Smooth muscle cell (in vitro differentiated cells): ENCODE data around the gene GNAT2. TPM values are rescaled to one million over a fixed set of nuclear protein-coding genes. Genes with fewer than 3 reads are reported as not detected.

Source experiments
- DNase-seq: peaks from one replicate; lab custom pipeline; 2025; ENCODE audit not compliant: unreplicated experiment; lab: John Stamatoyannopoulos, UW
- H2AFZ ChIP-seq: fragments of 200-600 bp; sonication (generic); 2 replicates; pipeline ENCODE4 v1.6.0; 2016; ENCODE audit warnings: antibody characterized with exemption, low read depth, mild to moderate bottlenecking
- H3F3A ChIP-seq: fragments of 200-600 bp; sonication (generic); 2 replicates; pipeline ENCODE4 v1.6.0; 2017; ENCODE audit warnings: antibody characterized with exemption, low read depth
- H3K27ac ChIP-seq: fragments of 200-600 bp; sonication (generic); 2 replicates; pipeline ENCODE4 v1.5.1; 2016; ENCODE audit warnings: low read depth, mild to moderate bottlenecking
- H3K27me3 ChIP-seq: fragments of 200-600 bp; sonication (generic); 2 replicates; pipeline ENCODE4 v1.6.1; 2016; ENCODE audit warnings: low read depth, mild to moderate bottlenecking
- H3K36me3 ChIP-seq: fragments of 200-600 bp; sonication (generic); 2 replicates; pipeline ENCODE4 v1.5.1; 2016; ENCODE audit warnings: low read depth
- H3K4me1 ChIP-seq: fragments of 200-600 bp; sonication (generic); 2 replicates; pipeline ENCODE4 v1.5.1; 2016; ENCODE audit warnings: low read depth
- H3K4me2 ChIP-seq: fragments of 200-600 bp; sonication (generic); 2 replicates; pipeline ENCODE4 v1.6.0; 2016; ENCODE audit warnings: mild to moderate bottlenecking
- H3K4me3 ChIP-seq: fragments of 200-600 bp; sonication (generic); 2 replicates; pipeline ENCODE4 v1.5.1; 2016; ENCODE audit warnings: mild to moderate bottlenecking
- H3K79me2 ChIP-seq: fragments of 200-600 bp; sonication (generic); 2 replicates; pipeline ENCODE4 v1.6.0; 2016; ENCODE audit warnings: low read depth, mild to moderate bottlenecking
- H3K9ac ChIP-seq: fragments of 200-600 bp; sonication (generic); 2 replicates; pipeline ENCODE4 v1.6.0; 2016; ENCODE audit warnings: low read depth
- H3K9me3 ChIP-seq: fragments of 200-600 bp; sonication (generic); replicated peaks from 2 replicates; pipeline ENCODE4 v1.5.1; 2016; ENCODE audit warnings: low read depth
- H4K20me1 ChIP-seq: fragments of 200-600 bp; sonication (generic); 2 replicates; pipeline ENCODE4 v1.6.0; 2016; ENCODE audit warnings: low read depth
- CTCF ChIP-seq: fragments of 200-600 bp; sonication (generic); IDR thresholded peaks from 2 replicates; pipeline ENCODE4 v1.5.1; 2017; ENCODE audit warnings: borderline replicate concordance, mild to moderate bottlenecking, antibody characterized with exemption; ENCODE audit not compliant: insufficient read depth, poor library complexity, severe bottlenecking
- WGBS: methylation state at CpG from one replicate; pipeline ENCODE4 v1.1.7; 2016; ENCODE audit warnings: low lambda C conversion rate; 5-methylcytosine and 5-hydroxymethylcytosine counted together
- polyA plus RNA-seq: library from polyadenylated mRNA; unstranded; fragments of >200 nt; fragmentation: Nextera tagmentation; extraction: Ambion mirVana; gene quantifications from 2 replicates; pipeline ENCODE4 v1.2.1, GENCODE V29; 2016
- total RNA-seq: library from RNA; depleted of rRNA; stranded (reverse); fragments of >200 nt; gene quantifications from 2 replicates; pipeline ENCODE4 v1.2.3, GENCODE V29; 2014

The GNAT2 gene
- total and polyA plus RNA-seq, 2 experiments from 2014 or later = not detected

GRCh38 chr1:109639841-109640184, 20.4 kb upstream of the GNAT2 start:
- no peaks in the 10 kb centered on the region for H3K79me2 ChIP-seq
- no peak overlapping the region for H3K27ac ChIP-seq
- no peaks in the 10 kb centered on the region for H4K20me1 ChIP-seq
- H3K9me3 ChIP-seq = no peaks in the 10 kb centered on the region
- no peaks in the 10 kb centered on the region for H3K27me3 ChIP-seq
- no peak overlapping the region for H3K9ac ChIP-seq
- peaks cover 4% of the 10 kb centered on the region for H3K4me1 ChIP-seq
- no peak for DNase-seq
- H3K4me2 ChIP-seq = no peak overlapping the region
- 59% methylated on average over 6 of the region's 6 CpGs for WGBS
- no peak overlapping the region for H3K4me3 ChIP-seq
- TF ChIP-seq CTCF = no peak
- H2AFZ ChIP-seq = no peak overlapping the region
- H3F3A ChIP-seq = no peaks in the 10 kb centered on the region
- H3K36me3 ChIP-seq = no peaks in the 10 kb centered on the region

GRCh38 chr1:109639063-109639840, 19.8 kb upstream of the GNAT2 start:
- no peaks in the 10 kb centered on the region for H3F3A ChIP-seq
- no peaks in the 10 kb centered on the region for H3K27me3 ChIP-seq
- H3K9me3 ChIP-seq = no peaks in the 10 kb centered on the region
- no peak for TF ChIP-seq CTCF
- no peaks in the 10 kb centered on the region for H4K20me1 ChIP-seq
- H3K4me2 ChIP-seq = no peak overlapping the region
- 84% methylated on average over 8 of the region's 9 CpGs for WGBS
- no peaks in the 10 kb centered on the region for H3K79me2 ChIP-seq
- peaks cover 4% of the 10 kb centered on the region for H3K4me1 ChIP-seq
- H3K4me3 ChIP-seq = no peak overlapping the region
- no peak overlapping the region for H3K9ac ChIP-seq
- H3K36me3 ChIP-seq = no peaks in the 10 kb centered on the region
- no peak overlapping the region for H3K27ac ChIP-seq
- no peak for DNase-seq
- no peak overlapping the region for H2AFZ ChIP-seq

- no peaks in the 10 kb centered on the region for H3K27me3 ChIP-seq
- no peak overlapping the region for H3K4me3 ChIP-seq
- H3K9me3 ChIP-seq = no peaks in the 10 kb centered on the region
- no peaks in the 10 kb centered on the region for H3K79me2 ChIP-seq
- H3K4me1 ChIP-seq = peaks cover 4% of the 10 kb centered on the region
- H2AFZ ChIP-seq = no peak overlapping the region
- no peaks in the 10 kb centered on the region for H3K36me3 ChIP-seq
- no peaks in the 10 kb centered on the region for H3F3A ChIP-seq
- DNase-seq = no peak
- H4K20me1 ChIP-seq = no peaks in the 10 kb centered on the region
- no peak overlapping the region for H3K27ac ChIP-seq
- H3K9ac ChIP-seq = no peak overlapping the region
- H3K4me2 ChIP-seq = no peak overlapping the region
- 98% methylated on average over 7 of the region's 7 CpGs for WGBS
- no peak for TF ChIP-seq CTCF
Observed at GRCh38 chr1:109637446-109637845, 18.0 kb upstream of the GNAT2 start.
